HepG2 (cell line): ENCODE results near the gene BASP1. TPM values are rescaled to one million over a fixed set of nuclear protein-coding genes. Genes with fewer than 3 reads are reported as not detected.

Source experiments
- GABPB1 ChIP-seq: IDR thresholded peaks from 2 replicates; pipeline ENCODE4 v1.6.1; 2016; ENCODE audit warnings: mild to moderate bottlenecking, missing genetic modification reagents, moderate library complexity, missing compliant biosample characterization
- ZBTB40 ChIP-seq, 2 experiments: fragments of 450-650 bp in 1 of 2; sonication (generic) in 1 of 2; formaldehyde crosslinking in 1 of 2; IDR thresholded peaks; 2 replicates each; pipeline versions ENCODE4 v1.6.1 to v1.8.0; 2016 to 2022; ENCODE audit warnings: antibody characterized with exemption in 1 of 2, mild to moderate bottlenecking in 1 of 2, missing genetic modification reagents in 1 of 2
- ZFP62 ChIP-seq: sonication (generic); formaldehyde crosslinking; IDR thresholded peaks from 2 replicates; pipeline ENCODE4 v1.4.0; 2020; ENCODE audit warnings: missing genetic modification reagents
- ZNF616 ChIP-seq: sonication (generic); formaldehyde crosslinking; IDR thresholded peaks from 2 replicates; pipeline ENCODE4 v1.5.0; 2020; ENCODE audit warnings: low read depth, mild to moderate bottlenecking, missing genetic modification reagents
- ZNF766 ChIP-seq: sonication (generic); formaldehyde crosslinking; IDR thresholded peaks from 2 replicates; pipeline ENCODE4 v1.5.0; 2020; ENCODE audit warnings: missing genetic modification reagents, borderline replicate concordance
- polyA plus RNA-seq, 8 experiments: library from polyadenylated mRNA; depleted of rRNA in 3 of 8; stranded (reverse) in 7 of 8; unstranded in 1 of 8; fragments of >200 nt; fragmentation: Illumina TruSeq in 4 of 8; extraction: Trizol in 4 of 8; gene quantifications; 2 replicates each; pipeline versions ENCODE4 v1.2.1 to v1.2.3, GENCODE V29; 2011 to 2016; ENCODE audit warnings: low read depth in 4 of 8, missing spikeins in 1 of 8, mixed read lengths in 1 of 8; ENCODE audit not compliant: insufficient read depth in 1 of 8
- total RNA-seq, 5 experiments: library from RNA; depleted of rRNA; stranded (reverse); fragments of >200 nt; fragmentation: Illumina TruSeq; extraction: Trizol; gene quantifications; 2 replicates each; pipeline ENCODE4 v1.2.3, GENCODE V29; 2016; ENCODE audit warnings: low read depth in 1 of 5
- TF ChIP-seq, protein P1 (sequence below), 2 experiments: IDR thresholded peaks; 2 replicates each; pipeline ENCODE4 v1.6.1; 2011 to 2012; ENCODE audit warnings: low read length in 2 of 2, borderline replicate concordance in 1 of 2, low read depth in 1 of 2, mild to moderate bottlenecking in 1 of 2, moderate library complexity in 1 of 2

BASP1 gene
- total and polyA plus RNA-seq, 2 of the 13 experiments (the other 11 are each of a cell fraction or from before 2014, with no cell fraction given): 0.04 TPM; not detected in 1

GRCh38 chr5:17234374-17234773 lies 16.9 kb downstream of the BASP1 start (continued):
- no peak for TF ChIP-seq ZBTB40 (IDR thresholded peaks at IDR 0.05)
- no peak for TF ChIP-seq ZBTB40 (CRISPR knock-in tag; IDR thresholded peaks at IDR 0.05)
- TF ChIP-seq ZFP62 (CRISPR knock-in tag): no peak
- no peak for TF ChIP-seq ZNF766 (CRISPR knock-in tag)
- no peak for TF ChIP-seq GABPB1
- TF ChIP-seq ZNF616 (CRISPR knock-in tag): no peak
- TF ChIP-seq, protein P1, sequence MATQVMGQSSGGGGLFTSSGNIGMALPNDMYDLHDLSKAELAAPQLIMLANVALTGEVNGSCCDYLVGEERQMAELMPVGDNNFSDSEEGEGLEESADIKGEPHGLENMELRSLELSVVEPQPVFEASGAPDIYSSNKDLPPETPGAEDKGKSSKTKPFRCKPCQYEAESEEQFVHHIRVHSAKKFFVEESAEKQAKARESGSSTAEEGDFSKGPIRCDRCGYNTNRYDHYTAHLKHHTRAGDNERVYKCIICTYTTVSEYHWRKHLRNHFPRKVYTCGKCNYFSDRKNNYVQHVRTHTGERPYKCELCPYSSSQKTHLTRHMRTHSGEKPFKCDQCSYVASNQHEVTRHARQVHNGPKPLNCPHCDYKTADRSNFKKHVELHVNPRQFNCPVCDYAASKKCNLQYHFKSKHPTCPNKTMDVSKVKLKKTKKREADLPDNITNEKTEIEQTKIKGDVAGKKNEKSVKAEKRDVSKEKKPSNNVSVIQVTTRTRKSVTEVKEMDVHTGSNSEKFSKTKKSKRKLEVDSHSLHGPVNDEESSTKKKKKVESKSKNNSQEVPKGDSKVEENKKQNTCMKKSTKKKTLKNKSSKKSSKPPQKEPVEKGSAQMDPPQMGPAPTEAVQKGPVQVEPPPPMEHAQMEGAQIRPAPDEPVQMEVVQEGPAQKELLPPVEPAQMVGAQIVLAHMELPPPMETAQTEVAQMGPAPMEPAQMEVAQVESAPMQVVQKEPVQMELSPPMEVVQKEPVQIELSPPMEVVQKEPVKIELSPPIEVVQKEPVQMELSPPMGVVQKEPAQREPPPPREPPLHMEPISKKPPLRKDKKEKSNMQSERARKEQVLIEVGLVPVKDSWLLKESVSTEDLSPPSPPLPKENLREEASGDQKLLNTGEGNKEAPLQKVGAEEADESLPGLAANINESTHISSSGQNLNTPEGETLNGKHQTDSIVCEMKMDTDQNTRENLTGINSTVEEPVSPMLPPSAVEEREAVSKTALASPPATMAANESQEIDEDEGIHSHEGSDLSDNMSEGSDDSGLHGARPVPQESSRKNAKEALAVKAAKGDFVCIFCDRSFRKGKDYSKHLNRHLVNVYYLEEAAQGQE (IDR thresholded peaks at IDR 0.05; ENCODE audit: borderline replicate concordance in 1 of 2, low read depth in 1 of 2, low read length in 2 of 2): no peak
